Activated B cell treated with CpG ODN at 0.5 μM for 24 hours (primary cell): ENCODE data around the gene ASB15. TPM values are rescaled to one million over a fixed set of nuclear protein-coding genes. Genes with fewer than 3 reads are reported as not detected.

Source experiments
- ATAC-seq: fragments of 200-7000 bp; cut with Tn5 transposase; one replicate; pipeline ENCODE4 v1.10.0; 2021; ENCODE audit warnings: low read depth, mild to moderate bottlenecking, moderate library complexity
- CTCF ChIA-PET: fragments of 350-600 bp; sonication (Branson Sonifier 250); formaldehyde crosslinking; loops from one replicate; lab custom pipeline; 2021; ENCODE audit warnings: antibody characterized with exemption; lab: Charles Lee
- POLR2A ChIA-PET: fragments of 350-600 bp; sonication (Branson Sonifier 250); formaldehyde crosslinking; loops from one replicate; lab custom pipeline; 2021; ENCODE audit warnings: antibody characterized with exemption; lab: Charles Lee
- DNase-seq: peaks from one replicate; pipeline ENCODE4 v3.0.0; 2022
- H3K27ac Mint-ChIP-seq: one replicate; pipeline ENCODE4 v1.8.0; 2020; ENCODE audit warnings: mixed read lengths
- H3K27me3 Mint-ChIP-seq: one replicate; pipeline ENCODE4 v1.8.0; 2021; ENCODE audit warnings: mixed read lengths
- H3K36me3 Mint-ChIP-seq: one replicate; pipeline ENCODE4 v1.8.0; 2021; ENCODE audit warnings: low read depth, mixed read lengths
- H3K4me1 Mint-ChIP-seq: one replicate; pipeline ENCODE4 v1.8.0; 2021; ENCODE audit warnings: mixed read lengths
- H3K4me3 Mint-ChIP-seq: one replicate; pipeline ENCODE4 v1.8.0; 2020; ENCODE audit warnings: mild to moderate bottlenecking, mixed read lengths
- H3K9me3 Mint-ChIP-seq: one replicate; pipeline ENCODE4 v1.8.0; 2020; ENCODE audit warnings: mixed read lengths
- CTCF ChIP-seq: fragments of 200-600 bp; IDR thresholded peaks from one replicate; pipeline ENCODE4 v1.8.0; 2022; ENCODE audit warnings: antibody characterized with exemption, mild to moderate bottlenecking
- intact Hi-C: fragments of 100-400 bp; cut with micrococcal nuclease; formaldehyde crosslinking; loops from one replicate; pipeline ENCODE4 v1.15.1; 2024
- total RNA-seq: library from RNA; stranded (reverse); gene quantifications from 2 replicates; pipeline ENCODE4 v1.2.3, GENCODE V29; 2022

The ASB15 gene
- total RNA-seq, 1 donor from 2014 or later: not detected

GRCh38 chr7:123624527-123625183 is 23.0 kb downstream of the ASB15 start:
- Mint-ChIP-seq H3K27ac (no peak overlapping the region), H3K4me1 (no peaks in the 10 kb centered on the region), H3K4me3 (no peak overlapping the region), H3K27me3 (peaks cover 2% of the 10 kb centered on the region), H3K9me3 (no peaks in the 10 kb centered on the region), H3K36me3 (no peaks in the 10 kb centered on the region)
- ATAC-seq (no peak), DNase-seq (peak; percentile 26)
- CTCF ChIA-PET: interaction anchor here (0.9 to 1.5 kb wide), 5 partner anchors 9 to 247 kb away, joined by 3 to 8 read pairs (median 3); no protein-coding TSS in a partner anchor
- POLR2A ChIA-PET: no interaction called here
- intact Hi-C loops: no loop called here
- no peak for TF ChIP-seq CTCF

- TF ChIP-seq CTCF: no peak
- ATAC-seq: no peak
- intact Hi-C loops: no loop called here
- DNase-seq: no peak
- ChIA-PET CTCF (interaction anchor here (1.2 to 1.3 kb wide), 2 partner anchors 131 to 247 kb away, joined by 3 to 8 read pairs; no protein-coding TSS in a partner anchor), POLR2A (no interaction called here)
- H3K4me3 Mint-ChIP-seq: no peak overlapping the region
- no peaks in the 10 kb centered on the region for H3K9me3 Mint-ChIP-seq
- no peaks in the 10 kb centered on the region for H3K27me3 Mint-ChIP-seq
- no peaks in the 10 kb centered on the region for H3K4me1 Mint-ChIP-seq
- no peak overlapping the region for H3K27ac Mint-ChIP-seq
- no peaks in the 10 kb centered on the region for H3K36me3 Mint-ChIP-seq
These were observed 23.6 kb downstream of the ASB15 start for GRCh38 chr7:123625254-123625653.

GRCh38 chr7:123627851-123628250 is 26.2 kb downstream of the ASB15 start:
- DNase-seq: no peak
- Mint-ChIP-seq H3K27me3 (no peaks in the 10 kb centered on the region), H3K36me3 (no peaks in the 10 kb centered on the region), H3K27ac (no peak overlapping the region), H3K9me3 (no peaks in the 10 kb centered on the region), H3K4me1 (no peaks in the 10 kb centered on the region), H3K4me3 (no peak overlapping the region)
- POLR2A ChIA-PET: no interaction called here
- no peak for ATAC-seq
- intact Hi-C loops: no loop called here
- CTCF ChIA-PET: no interaction called here
- TF ChIP-seq CTCF: no peak

GRCh38 chr7:123628829-123629228 is 27.2 kb downstream of the ASB15 start:
- intact Hi-C loops: no loop called here
- H3K9me3 Mint-ChIP-seq: no peaks in the 10 kb centered on the region

GRCh38 chr7:123629281-123629680 is 27.7 kb downstream of the ASB15 start:
- CTCF ChIA-PET: no interaction called here
- TF ChIP-seq CTCF: no peak

More at GRCh38 chr7:123628829-123629228, 27.2 kb downstream of the ASB15 start:
- CTCF ChIA-PET: no interaction called here
- TF ChIP-seq CTCF: no peak
- no peak for DNase-seq
- Mint-ChIP-seq H3K36me3 (no peaks in the 10 kb centered on the region), H3K4me3 (no peak overlapping the region), H3K4me1 (no peaks in the 10 kb centered on the region), H3K27me3 (no peaks in the 10 kb centered on the region), H3K27ac (no peak overlapping the region)
- POLR2A ChIA-PET: no interaction called here
- ATAC-seq: no peak

More at GRCh38 chr7:123629281-123629680, 27.7 kb downstream of the ASB15 start:
- no peak for DNase-seq
- intact Hi-C loops: no loop called here
- Mint-ChIP-seq H3K4me3 (no peak overlapping the region), H3K36me3 (no peaks in the 10 kb centered on the region), H3K27me3 (no peaks in the 10 kb centered on the region), H3K9me3 (no peaks in the 10 kb centered on the region), H3K27ac (no peak overlapping the region), H3K4me1 (no peaks in the 10 kb centered on the region)
- ATAC-seq: no peak
- POLR2A ChIA-PET: no interaction called here
